ENCODE results near the gene BLTP3A. TPM values are rescaled to one million over a fixed set of nuclear protein-coding genes. Genes with fewer than 3 reads are reported as not detected.

BLTP3A gene
- 10.9 and 12.4 TPM in 2 replicates for total RNA-seq

GRCh38 chr6:34791701-34792604 is at the start of gene BLTP3A:
Gene BLTP3A (plus strand): TSS chr6:34792083. CDS start chr6:34792251, 168 bp downstream.

Small RNAs within 50 kb of the gene (small RNA-seq; reads per million reads assigned to genes)
- gene RF00019 = not detected

Other genes starting within 250 kb of the BLTP3A start
- not detected in 2 replicates for gene SPDEF, start 235.8 kb upstream of the BLTP3A start, total RNA-seq
- gene ILRUN, start 95.3 kb upstream of the BLTP3A start, total RNA-seq = 32.7 and 38.8 TPM in 2 replicates
- 88.8 and 97.2 TPM in 2 replicates for gene SNRPC, start 34.6 kb upstream of the BLTP3A start, total RNA-seq
- 30.2 and 30.4 TPM in 2 replicates for gene TAF11, start 96.0 kb downstream of the BLTP3A start, total RNA-seq
- 20.9 and 26.1 TPM in 2 replicates for gene ANKS1A, start 97.2 kb downstream of the BLTP3A start, total RNA-seq

All from vein endothelial cell (primary cell).